HG03442 (cell line): ENCODE results near the gene USP25.

Source experiments
- ATAC-seq: cut with Tn5 transposase; IDR thresholded peaks from one replicate; pipeline ENCODE4 v1.9.1; 2021; ENCODE audit warnings: mild to moderate bottlenecking, moderate library complexity; ENCODE audit not compliant: unreplicated experiment

The USP25 gene

DNA sequence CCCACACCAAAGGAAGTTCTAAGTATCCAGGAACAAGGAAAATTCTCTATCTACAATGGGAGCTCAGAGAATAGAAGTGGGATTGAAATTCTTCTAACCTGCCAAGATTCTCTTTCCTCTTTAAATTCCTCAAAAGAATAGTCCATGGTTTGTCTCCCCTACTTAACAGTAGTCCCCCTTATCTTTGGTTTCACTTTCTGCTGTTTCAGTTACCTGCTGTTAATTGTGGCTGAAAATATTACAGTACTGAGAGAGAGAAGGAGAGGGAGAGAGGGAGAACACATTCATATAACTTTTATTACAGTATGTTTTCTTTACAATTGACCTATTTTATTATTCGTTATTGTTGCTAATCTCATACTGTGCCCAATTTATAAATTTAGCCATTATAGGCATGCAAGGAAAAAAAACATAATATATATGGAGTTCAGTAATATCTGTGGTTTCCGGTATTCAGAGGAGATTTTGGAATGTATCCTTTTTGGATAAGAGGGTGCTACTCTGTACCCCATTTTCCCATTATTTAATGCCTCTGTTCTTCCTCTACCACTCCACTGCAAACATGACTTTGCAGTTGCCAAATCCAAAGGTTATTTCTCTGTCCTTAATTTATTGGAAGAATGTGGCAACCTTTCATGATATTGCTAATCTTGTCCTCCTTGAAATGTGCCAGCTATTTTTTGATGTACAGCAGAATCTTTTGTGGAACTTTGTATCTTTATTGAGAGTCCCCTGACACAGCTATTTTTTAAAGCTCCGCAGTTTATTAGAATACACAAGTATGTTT lies 68.0 kb downstream of the USP25 start:
- ATAC-seq, result no peak

DNA sequence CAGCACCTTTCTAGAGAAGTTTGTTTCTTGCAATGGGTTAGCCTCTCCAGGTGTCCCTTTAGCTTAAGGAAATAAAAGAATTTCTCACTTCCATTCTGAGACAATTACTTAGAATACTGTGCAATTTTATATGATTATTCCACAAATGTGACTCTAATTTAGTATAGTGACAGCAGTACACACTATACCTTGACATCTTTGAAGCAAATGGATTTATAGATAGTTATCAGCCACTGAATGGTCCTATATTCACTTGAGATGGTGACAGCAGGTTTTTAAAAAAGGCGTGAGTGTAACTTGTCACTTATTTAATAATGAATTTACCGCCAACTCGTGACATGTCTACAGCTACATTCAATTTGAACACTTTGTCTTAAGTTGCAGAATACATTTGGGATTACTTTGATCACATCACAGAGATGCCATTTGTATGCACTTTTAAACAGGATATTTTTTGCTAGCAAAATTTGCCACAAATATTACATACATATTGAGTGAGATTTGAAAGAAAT lies 71.6 kb downstream of the USP25 start:
- no peak for ATAC-seq

DNA sequence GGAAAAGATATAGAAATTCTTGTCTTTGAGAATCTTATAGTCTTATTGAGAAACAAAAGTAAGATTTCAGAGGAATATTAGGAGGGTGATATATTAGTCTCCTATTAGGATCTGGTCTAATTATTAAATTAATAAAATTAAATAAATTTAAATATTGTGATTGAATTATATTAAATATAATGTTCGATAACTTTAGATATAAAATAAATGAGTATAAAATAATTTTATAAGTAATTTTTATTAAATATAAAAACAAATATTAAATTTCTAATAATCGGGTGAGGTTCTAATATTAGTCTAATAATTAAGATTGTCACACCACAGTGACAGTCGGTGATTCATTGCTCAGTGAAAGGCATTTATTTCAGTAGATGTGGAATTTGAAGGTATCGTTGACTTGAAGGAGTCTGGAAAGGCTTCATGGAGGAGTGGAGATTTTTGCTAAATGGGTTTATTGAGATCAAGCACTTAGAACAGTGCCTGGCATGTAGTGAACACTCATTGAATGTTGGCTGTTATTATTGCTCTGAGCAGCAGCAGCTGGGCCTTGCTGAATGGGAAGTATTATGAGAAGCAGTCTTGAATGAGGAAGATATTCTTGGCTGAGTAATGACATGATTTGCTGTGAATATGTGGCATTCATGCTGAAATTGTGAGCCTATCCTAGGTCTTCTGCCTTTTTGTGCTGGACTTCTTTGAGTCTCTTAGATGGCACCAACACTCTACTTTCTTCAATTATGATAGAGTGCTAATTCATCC lies 74.6 kb downstream of the USP25 start:
- ATAC-seq, result no peak

DNA sequence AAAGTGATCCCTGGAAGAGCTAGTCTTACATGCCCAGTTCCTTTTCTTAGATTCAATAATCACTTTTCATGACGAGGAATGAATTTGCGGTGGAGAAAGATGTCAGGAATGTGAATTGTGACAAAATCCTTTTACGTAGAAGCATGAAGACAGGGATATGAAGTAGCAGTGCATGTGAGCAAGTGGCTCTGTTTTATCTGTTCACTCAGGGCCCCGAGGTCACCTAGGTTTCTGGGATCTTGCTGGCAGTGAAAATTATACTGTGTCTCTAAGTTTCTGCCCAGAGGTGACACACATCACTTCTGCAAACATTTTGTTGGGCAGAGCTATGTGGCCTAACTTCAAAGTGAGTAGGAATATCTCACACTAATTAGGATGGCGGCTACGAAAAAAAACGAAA lies 79.3 kb downstream of the USP25 start:
- ATAC-seq, result no peak

DNA sequence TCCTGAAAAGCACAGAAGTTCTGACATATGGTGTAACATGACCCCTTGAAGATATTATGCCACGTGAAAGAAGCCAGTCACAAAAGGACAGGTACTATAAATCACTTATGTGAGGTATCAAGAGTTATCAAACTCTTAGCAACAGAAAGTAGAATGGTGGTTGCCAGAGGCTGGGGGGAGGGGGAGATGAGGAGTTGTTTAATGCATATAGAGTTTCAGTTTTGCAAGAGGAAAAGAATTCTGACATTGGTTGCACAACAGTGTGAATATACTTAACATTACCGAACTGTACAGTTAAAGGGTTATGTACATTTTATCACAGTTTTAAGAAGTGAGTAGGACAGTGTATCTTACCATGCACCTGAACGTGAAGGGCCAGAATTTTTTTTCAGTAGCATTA lies 80.0 kb downstream of the USP25 start:
- ATAC-seq, result no peak

DNA sequence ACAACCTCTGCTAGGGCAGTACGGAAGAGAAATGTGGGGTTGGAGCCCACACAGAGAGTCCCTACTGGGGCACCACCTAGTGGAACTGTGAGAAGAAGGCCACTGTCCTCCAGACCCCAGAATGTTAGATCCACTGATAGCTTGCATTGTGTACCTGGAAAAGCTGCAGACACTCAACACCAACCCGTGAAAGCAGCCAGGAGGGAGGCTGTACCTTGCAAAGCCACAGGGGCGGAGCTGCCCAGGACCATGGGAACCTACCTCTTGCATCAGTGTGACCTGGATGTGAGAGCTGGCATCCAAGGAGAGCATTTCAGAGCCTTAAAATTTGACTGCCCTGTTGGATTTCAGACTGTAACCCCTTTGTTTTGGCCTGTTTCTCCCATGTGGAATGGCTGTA lies 85.5 kb downstream of the USP25 start:
- no peak for ATAC-seq

DNA sequence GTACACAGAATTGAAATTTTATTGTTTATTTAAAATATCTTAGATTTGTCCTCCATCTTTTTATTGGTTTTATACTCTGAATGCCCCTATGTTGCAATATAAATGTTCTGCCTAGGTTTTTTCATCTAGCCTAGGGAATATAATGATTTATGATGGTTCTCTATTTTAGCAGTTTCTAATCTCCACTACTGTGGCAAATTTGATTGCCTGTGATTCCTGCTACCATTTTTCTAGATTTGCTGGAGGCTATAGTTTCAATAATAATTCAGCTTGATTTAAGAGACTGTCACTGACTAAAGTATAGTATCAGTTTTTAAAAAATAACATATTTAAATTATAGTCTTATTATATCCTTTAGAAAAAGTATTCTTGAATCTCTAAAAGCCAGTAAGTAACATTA lies 90.5 kb downstream of the USP25 start:
- ATAC-seq, result no peak

DNA sequence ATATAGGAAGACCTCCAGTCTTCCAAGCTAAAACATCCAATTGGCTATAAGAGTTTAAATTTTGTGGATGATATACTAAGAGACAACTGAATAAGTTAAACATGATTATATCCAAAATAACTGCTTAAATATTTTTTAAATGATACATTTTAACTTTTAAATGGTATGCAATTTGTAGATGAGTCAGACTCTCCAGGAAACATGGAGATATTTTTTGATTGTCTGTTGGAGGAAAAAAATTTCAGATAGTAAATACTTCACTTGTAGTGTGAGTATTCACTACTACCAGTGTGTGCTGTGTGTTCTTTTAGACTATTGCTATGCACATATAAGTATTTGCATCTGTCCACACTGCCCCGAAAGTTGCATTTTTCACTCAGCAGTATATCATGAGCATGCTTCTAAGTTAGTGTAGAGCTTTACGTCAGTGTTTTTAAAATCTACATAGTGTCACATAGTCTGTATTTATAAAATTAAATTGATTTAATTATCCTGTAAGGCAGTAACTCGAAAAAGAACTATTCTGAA lies 91.1 kb downstream of the USP25 start:
- ATAC-seq, result no peak

DNA sequence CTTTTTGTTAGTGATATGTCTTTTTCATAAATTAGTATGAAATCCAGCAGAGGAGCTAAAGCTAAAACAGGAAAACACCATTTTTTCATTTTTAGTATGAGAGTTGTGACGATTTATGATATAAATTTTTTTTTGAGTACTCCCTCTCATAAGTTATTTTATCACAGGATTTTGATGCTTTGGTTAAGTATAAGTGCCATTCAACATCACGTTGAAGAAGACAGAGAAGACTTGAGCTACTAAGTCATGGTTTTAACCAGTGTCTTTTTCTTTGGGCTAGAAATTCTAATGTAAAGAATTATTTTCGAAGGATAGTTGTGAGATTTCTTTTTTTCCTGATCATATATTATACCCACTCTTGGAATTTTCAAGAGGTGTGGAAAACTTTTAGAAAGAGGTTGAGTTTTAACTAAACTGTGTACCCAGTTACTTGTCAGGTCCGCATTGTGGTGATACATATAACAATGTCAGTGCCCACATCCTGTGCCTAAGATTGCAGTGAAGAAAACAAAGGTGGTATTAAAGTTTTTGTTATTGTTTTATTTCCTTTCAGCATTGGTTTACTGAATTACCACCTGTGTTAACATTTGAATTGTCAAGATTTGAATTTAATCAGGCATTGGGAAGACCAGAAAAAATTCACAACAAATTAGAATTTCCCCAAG lies 93.8 kb downstream of the USP25 start:
- ATAC-seq, result no peak

DNA sequence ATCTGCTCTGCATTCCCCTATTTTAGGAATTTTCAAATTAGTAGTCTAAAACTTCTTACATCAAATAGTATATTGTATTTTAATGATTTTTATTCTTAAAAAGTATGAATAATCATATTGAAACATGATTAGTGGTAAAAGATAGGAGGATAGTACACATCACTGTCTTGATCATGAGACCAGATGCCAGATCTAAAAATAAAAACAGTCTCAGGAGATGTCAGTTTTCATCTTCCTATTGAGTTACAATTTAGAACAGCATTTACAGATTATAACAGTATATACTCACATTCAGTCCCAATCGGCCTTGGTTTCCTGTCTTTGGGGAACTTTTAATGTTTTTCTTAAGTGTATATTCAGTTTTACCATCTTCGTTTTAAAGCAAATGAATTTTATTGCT lies 95.9 kb downstream of the USP25 start:
- ATAC-seq, result no peak

DNA sequence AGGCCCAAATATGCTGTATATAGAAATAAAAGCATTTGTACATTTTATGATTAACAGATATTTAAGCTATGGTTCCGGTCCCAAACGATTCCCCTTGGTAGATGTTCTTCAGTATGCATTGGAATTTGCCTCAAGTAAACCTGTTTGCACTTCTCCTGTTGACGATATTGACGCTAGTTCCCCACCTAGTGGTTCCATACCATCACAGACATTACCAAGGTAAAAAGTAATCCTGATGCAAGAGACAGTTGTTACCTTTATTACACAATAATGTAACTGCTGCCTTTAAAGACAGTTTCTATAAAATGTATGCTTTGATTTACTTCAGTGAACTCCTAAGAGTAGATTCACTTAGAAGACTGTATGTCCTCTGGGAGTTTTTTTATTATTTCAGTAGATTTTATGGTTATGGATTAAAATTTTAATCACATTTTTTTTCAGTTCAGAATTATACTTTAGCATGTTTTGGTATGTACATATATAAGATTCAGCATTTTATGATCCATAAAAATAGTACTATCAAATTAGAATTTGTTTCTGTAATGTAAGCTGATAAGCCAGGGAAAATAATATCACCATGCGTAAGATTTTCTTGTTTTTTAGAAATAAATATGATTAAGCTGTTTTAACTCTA lies 96.5 kb downstream of the USP25 start:
- peak; percentile 74 for ATAC-seq

DNA sequence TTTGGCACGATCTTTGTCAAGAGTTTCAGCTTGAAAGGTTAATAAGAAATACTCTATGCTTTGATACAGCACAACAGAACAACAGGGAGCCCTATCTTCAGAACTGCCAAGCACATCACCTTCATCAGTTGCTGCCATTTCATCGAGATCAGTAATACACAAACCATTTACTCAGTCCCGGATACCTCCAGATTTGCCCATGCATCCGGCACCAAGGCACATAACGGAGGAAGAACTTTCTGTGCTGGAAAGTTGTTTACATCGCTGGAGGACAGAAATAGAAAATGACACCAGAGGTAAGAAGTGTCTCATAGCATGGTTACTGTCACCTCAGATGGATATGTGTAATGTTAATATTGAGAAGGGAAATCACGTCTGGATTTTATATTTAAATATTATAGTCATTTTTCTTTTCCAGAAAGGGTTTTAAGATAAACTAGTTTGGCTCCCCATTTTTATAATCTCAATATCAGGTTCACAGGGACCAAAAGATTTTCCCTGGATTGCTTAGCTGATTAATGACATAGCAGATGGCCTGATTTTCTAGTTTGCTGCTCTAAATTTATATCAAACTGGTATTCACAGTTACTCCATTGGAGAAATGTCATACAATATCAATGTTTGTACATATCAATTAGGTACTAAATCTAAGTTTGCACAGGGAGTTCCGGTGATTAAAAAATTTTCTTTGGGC lies 97.3 kb downstream of the USP25 start:
- no peak for ATAC-seq

DNA sequence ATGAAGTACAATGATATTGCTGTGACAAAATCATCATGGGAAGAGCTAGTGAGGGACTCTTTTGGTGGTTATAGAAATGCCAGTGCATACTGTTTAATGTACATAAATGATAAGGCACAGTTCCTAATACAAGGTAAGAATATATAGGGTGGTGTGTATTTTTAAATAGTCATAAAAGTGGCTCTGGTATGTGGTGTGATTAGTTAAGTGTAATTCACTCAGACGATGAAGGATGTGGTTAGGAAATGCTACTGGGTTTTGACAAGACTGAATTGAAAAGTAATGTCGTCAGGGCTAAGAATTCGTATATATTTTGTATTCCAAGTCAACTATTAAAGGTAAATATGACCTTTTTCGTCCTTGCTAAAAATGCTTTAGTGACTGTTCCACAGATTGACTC lies 101.7 kb downstream of the USP25 start:
- no peak for ATAC-seq

DNA sequence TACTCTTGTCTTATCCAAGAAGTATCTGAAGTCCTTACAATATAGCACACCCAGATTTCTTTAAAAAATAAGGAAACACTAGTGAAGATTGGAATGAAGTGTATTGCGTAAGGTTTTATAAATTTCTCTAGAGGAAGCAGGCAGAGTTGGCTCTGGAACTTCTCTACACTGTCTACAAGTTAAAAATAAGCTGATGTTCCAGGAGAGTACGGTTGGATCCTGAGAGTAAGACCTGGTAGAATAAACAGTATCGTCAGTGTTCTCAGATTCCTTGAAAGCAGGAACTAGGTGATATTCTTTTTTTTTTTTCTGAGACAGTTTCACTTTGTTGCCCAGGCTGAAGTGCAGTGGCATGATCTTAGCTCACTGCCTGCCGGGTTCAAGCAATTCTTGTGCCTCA lies 107.9 kb downstream of the USP25 start:
- no peak for ATAC-seq

DNA sequence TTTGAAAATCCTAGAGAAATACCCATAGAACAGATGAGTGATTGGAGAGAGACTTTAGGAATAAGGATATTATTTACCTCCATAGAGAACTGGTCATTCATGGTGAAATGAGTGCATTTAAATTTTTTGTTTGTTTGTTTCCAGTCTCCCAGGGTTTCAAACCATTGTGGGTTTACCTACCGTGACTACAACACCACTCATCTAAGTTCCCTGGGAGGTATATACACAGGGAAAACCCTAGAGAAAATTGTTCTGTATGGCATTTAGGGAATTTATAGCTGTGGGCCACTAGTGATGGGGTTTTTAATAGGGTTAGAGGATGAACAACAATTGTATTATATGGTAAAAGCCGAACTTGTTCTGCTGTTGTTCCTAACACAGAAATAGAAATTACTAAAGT lies 109.2 kb downstream of the USP25 start:
- no peak for ATAC-seq

DNA sequence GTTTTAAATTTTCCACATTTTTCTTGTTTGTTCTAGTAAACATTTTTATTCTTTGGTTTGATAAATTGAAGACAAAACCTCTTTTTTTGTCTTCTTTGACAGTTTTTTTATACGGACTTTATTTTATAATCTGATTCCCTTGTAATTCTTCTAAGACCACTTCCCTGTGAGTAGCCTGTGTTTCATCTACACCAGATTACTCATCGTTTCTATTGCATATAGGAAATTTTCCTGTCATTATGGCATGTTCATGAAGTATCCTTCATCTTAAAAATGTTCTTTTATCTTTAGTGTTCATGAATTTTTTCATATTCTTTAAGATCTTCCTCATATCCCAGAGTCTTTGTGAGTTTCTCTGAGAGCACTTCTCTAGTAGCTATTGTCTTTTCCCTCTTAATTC lies 109.8 kb downstream of the USP25 start:
- ATAC-seq, result no peak

DNA sequence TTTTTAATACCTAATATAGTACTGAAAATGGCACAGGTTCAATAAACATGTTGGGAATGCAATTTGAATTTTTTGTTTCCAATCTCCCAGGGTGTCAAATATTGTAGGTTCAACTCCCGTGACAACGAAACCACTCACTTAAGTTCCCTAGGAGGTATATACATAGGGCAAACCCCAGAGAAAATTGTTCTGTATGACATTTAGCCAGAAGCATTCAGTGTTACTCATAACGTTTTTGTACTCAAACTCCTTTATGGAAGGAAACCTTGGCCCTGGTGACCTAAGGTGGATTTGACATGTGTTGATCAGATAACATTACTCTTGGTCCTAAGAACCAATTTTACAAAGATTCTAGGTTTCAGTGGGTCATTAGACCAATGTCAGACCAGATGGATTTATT lies 110.6 kb downstream of the USP25 start:
- ATAC-seq, result no peak

DNA sequence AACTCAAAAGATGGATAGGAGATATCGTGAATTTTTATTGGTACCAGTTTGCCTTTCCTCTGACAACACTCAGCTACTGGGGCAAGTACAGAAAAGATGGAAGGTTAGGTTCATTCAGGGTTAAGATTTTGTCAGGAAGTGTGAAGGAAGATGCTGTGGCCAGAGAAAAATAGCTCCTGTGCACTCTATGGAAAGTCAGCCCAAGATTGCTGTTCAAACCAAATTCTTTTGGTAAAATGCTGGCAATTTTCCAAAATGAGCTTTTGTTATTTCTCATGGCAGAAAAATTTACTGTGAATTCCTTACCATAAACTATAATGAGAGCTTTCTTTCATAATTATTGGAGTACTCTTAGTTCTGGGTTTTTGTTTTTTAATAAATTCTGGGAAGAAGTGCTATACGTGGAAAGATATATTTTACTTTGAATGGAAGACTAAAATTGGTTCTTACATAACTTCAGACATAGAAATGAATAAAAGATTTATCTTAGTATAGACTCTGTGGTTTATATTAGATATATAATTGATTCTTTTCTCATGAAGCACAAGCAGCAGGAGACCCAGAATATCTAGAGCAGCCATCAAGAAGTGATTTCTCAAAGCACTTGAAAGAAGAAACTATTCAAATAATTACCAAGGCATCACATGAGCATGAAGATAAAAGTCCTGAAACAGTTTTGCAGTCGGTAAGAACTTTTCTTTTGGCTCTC lies 112.2 kb downstream of the USP25 start:
- ATAC-seq, result no peak

DNA sequence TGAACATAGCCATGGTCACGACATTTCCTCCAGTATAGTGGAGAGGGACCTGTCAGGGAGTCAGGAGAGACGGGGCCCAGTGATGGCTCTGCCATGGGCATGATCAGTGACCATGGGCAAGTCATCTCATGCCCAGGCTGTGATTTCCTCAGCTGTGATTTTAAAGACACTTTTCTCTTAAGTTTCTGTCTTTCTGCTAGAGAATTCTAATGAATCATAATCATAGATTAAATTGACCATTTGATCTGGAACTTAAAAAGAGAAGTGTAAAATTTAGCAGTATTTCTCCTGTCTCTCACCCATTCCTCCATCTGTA lies 112.7 kb downstream of the USP25 start:
- no peak for ATAC-seq

DNA sequence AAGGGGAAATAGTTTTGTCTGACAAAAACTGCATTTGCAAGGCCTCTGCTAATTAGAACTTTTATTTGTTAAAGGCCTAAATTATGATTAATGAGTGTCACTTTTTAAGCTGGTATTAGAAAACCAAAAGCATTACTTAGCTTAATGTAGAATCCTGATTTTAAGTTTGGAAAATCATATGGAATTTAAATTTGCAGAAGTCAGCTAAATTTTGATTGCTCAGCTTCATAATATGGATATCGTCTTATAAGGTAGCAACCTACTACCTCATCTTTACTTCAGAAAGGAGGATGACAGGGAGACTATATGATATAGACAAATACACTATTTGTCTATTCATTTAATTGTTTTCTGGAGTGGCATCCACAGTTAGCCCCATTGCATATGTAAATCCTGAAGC lies 114.0 kb downstream of the USP25 start:
- ATAC-seq, result no peak
